HG02678 (cell line): ENCODE data around the gene CAVIN3.

Source experiments
- ATAC-seq: cut with Tn5 transposase; IDR thresholded peaks from one replicate; pipeline ENCODE4 v1.9.1; 2021; ENCODE audit warnings: mild to moderate bottlenecking, moderate library complexity; ENCODE audit not compliant: unreplicated experiment

The CAVIN3 gene

DNA sequence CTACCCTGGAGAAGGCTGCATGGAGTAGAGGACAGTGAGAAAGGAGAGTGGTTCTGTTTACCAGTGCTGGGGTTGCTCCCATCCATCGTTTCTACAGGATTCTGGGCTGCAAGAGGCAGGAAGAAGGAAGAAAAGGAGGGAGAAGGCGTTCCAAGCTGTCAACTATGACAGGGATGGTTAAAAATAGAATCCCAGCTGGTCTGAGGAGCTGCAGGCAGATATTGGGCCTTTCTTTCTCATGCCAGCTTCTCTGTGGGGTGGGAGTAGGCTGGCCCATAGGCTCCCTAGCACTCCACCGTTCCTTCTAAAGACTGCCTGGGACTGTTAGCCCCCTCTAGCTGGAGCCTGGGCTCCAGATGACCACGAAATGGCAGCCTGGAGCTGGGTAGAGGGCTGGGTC lies 47.1 kb downstream of the CAVIN3 start:
- no peak for ATAC-seq

DNA sequence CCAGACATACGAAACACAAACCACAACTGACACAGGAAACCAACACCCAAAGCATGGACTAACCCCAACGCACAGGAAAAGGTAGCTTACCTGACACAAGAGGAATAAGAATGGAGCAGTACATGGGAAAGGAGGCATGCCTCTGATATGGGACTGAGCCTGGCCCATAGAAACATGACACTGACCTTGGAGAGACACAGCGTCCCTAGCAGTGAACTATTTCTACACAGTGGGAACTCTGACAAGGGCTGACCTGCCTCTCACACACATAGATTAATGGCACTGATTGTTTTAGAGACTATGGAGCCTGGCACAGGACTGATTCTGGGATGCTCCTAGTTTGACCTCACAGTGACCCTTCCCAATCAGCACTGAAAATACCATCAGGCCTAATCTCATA lies 48.7 kb downstream of the CAVIN3 start:
- ATAC-seq = no peak

- no peak for ATAC-seq
These were observed 49.6 kb downstream of the CAVIN3 start for GRCh38 chr11:6270584-6271246.

DNA sequence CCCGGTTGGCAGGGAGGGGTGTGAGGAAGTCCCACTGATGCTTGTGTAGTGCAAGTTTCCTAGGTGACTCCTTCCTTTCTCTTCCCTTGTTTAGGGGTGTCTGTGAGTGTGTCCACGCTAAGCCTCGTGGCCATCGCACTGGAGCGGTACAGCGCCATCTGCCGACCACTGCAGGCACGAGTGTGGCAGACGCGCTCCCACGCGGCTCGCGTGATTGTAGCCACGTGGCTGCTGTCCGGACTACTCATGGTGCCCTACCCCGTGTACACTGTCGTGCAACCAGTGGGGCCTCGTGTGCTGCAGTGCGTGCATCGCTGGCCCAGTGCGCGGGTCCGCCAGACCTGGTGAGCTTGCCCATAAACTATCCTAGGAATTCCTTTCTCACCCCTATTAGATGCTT lies 50.3 kb downstream of the CAVIN3 start:
- no peak for ATAC-seq
